ENCODE measurements around the gene IDH3A.
A peak's percentile ranks its signal among the peaks of the same experiment; 100 is the strongest.

- TF ChIP-seq POLR2AphosphoS5 (IDR thresholded peaks at IDR 0.05; ENCODE audit: low read depth, low read length) (peak; percentile 97), CTCF (IDR thresholded peaks at IDR 0.05) (no peak), TCF7L2 (IDR thresholded peaks at IDR 0.05; ENCODE audit: low read depth, low read length) (no peak)
Observed at GRCh38 chr15:78149068-78149804, at the start of gene IDH3A.
